Spleen (tissue), 7 donors: ENCODE measurements around the gene DOCK1.

Source experiments
- CTCF ChIP-seq, 11 experiments: fragments of 200-600 bp in 7 of 11; fragments of 450-650 bp in 4 of 11; sonication (generic) in 4 of 11; IDR thresholded peaks in 8 of 11; conservative IDR thresholded peaks in 3 of 11; 1 replicate in 7 of 11; 2 replicates in 4 of 11; pipeline versions ENCODE4 v1.4.0 to v1.8.0; 2016 to 2021; ENCODE audit warnings: antibody characterized with exemption in 11 of 11, inconsistent platforms in 4 of 11, mild to moderate bottlenecking in 1 of 11
- POLR2A ChIP-seq, 3 donors: fragments of 450-650 bp; IDR thresholded peaks; one replicate each; pipeline ENCODE4 v1.5.1; 2017; ENCODE audit warnings: antibody characterized with exemption in 3 of 3, mild to moderate bottlenecking in 1 of 3
- POLR2AphosphoS5 ChIP-seq, 3 donors: sonication (generic); formaldehyde crosslinking; IDR thresholded peaks; one replicate each; pipeline ENCODE4 v1.5.1; 2017; ENCODE audit warnings: antibody characterized with exemption in 3 of 3
- donor health status: DM: no; HTN: no; CAD: no; lungs with moderate emphysema.
- donor health status: DM: no; HTN: no; CAD: no.
- donor health status: DM: no; HTN: no; CAD: no.

GRCh38 chr10:127296696-127297095 is 391.5 kb downstream of the DOCK1 start:
- no peak for TF ChIP-seq CTCF (IDR thresholded peaks at IDR 0.05 in 8 of 11, conservative IDR thresholded peaks at IDR 0.05 in 3 of 11)
- no peak for TF ChIP-seq POLR2AphosphoS5 (IDR thresholded peaks at IDR 0.05)
- TF ChIP-seq POLR2A (IDR thresholded peaks at IDR 0.05), result no peak
